ENCODE data around the gene MCC.
A peak's percentile ranks its signal among the peaks of the same experiment; 100 is the strongest.

MCC gene

GRCh38 chr5:113056988-113057387 lies 431.3 kb downstream of the MCC start:
- TF ChIP-seq CTCF (IDR thresholded peaks at IDR 0.05; ENCODE audit: low read length, missing control alignments), result no peak
- no peak overlapping the region for H3K4me3 ChIP-seq (replicated peaks; ENCODE audit: low read depth, low read length)
- no peak for DNase-seq (ENCODE audit: low read depth)

GRCh38 chr5:113054899-113055298 lies 433.4 kb downstream of the MCC start:
- no peak for TF ChIP-seq CTCF (IDR thresholded peaks at IDR 0.05; ENCODE audit: low read length, missing control alignments)
- no peak overlapping the region for H3K4me3 ChIP-seq (replicated peaks; ENCODE audit: low read depth, low read length)
- DNase-seq (ENCODE audit: low read depth), result no peak

- DNase-seq (ENCODE audit: low read depth), result peak; percentile 83
- no peak overlapping the region for H3K4me3 ChIP-seq (replicated peaks; ENCODE audit: low read depth, low read length)
- TF ChIP-seq CTCF (IDR thresholded peaks at IDR 0.05; ENCODE audit: low read length, missing control alignments), result no peak
Measured at GRCh38 chr5:113053511-113053995, 434.7 kb downstream of the MCC start.

GRCh38 chr5:113052041-113052795 lies 436.0 kb downstream of the MCC start:
- DNase-seq (ENCODE audit: low read depth), result no peak
- no peak overlapping the region for H3K4me3 ChIP-seq (replicated peaks; ENCODE audit: low read depth, low read length)

GRCh38 chr5:113050721-113051382 lies 437.4 kb downstream of the MCC start:
- H3K4me3 ChIP-seq (replicated peaks; ENCODE audit: low read depth, low read length), result no peak overlapping the region
- DNase-seq (ENCODE audit: low read depth), result peak; percentile 76
- no peak for TF ChIP-seq CTCF (IDR thresholded peaks at IDR 0.05; ENCODE audit: low read length, missing control alignments)

More at GRCh38 chr5:113052041-113052795, 436.0 kb downstream of the MCC start:
- no peak for TF ChIP-seq CTCF (IDR thresholded peaks at IDR 0.05; ENCODE audit: low read length, missing control alignments)

GRCh38 chr5:113048931-113049330 lies 439.3 kb downstream of the MCC start:
- DNase-seq (ENCODE audit: low read depth), result no peak
- H3K4me3 ChIP-seq (replicated peaks; ENCODE audit: low read depth, low read length), result no peak overlapping the region
- no peak for TF ChIP-seq CTCF (IDR thresholded peaks at IDR 0.05; ENCODE audit: low read length, missing control alignments)
